Bronchial epithelial cell (primary cell): ENCODE results near the gene EPM2AIP1. TPM values are rescaled to one million over a fixed set of nuclear protein-coding genes. Genes with fewer than 3 reads are reported as not detected.
A peak's percentile ranks its signal among the peaks of the same experiment; 100 is the strongest.

Source experiments
- DNase-seq: peaks from one replicate; pipeline ENCODE4 v3.0.0-alpha.2; 2010; ENCODE audit warnings: low read depth
- FAIRE-seq: peaks from 2 replicates; lab custom pipeline; 2011; peaks lifted over from hg19 to GRCh38; lab: Jason Lieb, UNC
- H3K27me3 ChIP-seq: 2 replicates; pipeline ENCODE4 v1.5.1; 2011; ENCODE audit warnings: low read length; ENCODE audit not compliant: control insufficient read depth, insufficient read depth
- H3K36me3 ChIP-seq: 2 replicates; pipeline ENCODE4 v1.5.1; 2011; ENCODE audit warnings: low read length; ENCODE audit not compliant: control insufficient read depth, insufficient read depth
- H3K4me3 ChIP-seq: 2 replicates; pipeline ENCODE4 v1.5.1; 2011; ENCODE audit warnings: mild to moderate bottlenecking, low read depth, low read length, control low read depth
- total RNA-seq: library from RNA; depleted of rRNA; stranded (reverse); fragments of >200 nt; gene quantifications from 2 replicates; pipeline ENCODE4 v1.2.1, GENCODE V29; 2014
- TF ChIP-seq, protein P1 (sequence below): IDR thresholded peaks from 2 replicates; pipeline ENCODE4 v1.5.1; 2011; ENCODE audit warnings: mild to moderate bottlenecking, moderate library complexity, low read length, control low read depth, inconsistent platforms; ENCODE audit not compliant: insufficient read depth, severe bottlenecking

The EPM2AIP1 gene
- total RNA-seq, 1 donor from 2014 or later: 6.1 TPM

GRCh38 chr3:36981006-36981405 lies 11.9 kb downstream of the EPM2AIP1 start:
- FAIRE-seq: no peak
- TF ChIP-seq, protein P1, sequence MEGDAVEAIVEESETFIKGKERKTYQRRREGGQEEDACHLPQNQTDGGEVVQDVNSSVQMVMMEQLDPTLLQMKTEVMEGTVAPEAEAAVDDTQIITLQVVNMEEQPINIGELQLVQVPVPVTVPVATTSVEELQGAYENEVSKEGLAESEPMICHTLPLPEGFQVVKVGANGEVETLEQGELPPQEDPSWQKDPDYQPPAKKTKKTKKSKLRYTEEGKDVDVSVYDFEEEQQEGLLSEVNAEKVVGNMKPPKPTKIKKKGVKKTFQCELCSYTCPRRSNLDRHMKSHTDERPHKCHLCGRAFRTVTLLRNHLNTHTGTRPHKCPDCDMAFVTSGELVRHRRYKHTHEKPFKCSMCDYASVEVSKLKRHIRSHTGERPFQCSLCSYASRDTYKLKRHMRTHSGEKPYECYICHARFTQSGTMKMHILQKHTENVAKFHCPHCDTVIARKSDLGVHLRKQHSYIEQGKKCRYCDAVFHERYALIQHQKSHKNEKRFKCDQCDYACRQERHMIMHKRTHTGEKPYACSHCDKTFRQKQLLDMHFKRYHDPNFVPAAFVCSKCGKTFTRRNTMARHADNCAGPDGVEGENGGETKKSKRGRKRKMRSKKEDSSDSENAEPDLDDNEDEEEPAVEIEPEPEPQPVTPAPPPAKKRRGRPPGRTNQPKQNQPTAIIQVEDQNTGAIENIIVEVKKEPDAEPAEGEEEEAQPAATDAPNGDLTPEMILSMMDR: no peak
- H3K27me3 ChIP-seq: no peaks in the 10 kb centered on the region
- no peak for DNase-seq
- peaks cover 7% of the 10 kb centered on the region for H3K36me3 ChIP-seq
- H3K4me3 ChIP-seq: no peak overlapping the region

- DNase-seq (no peak), FAIRE-seq (no peak)
- H3K27me3 ChIP-seq: no peaks in the 10 kb centered on the region
- no peaks in the 10 kb centered on the region for H3K36me3 ChIP-seq
- no peak overlapping the region for H3K4me3 ChIP-seq
- TF ChIP-seq, protein P1: no peak
These were observed 19.8 kb downstream of the EPM2AIP1 start for GRCh38 chr3:36973139-36973538.

GRCh38 chr3:36972163-36972562 lies 20.8 kb downstream of the EPM2AIP1 start:
- TF ChIP-seq, protein P1: no peak
- H3K36me3 ChIP-seq: no peaks in the 10 kb centered on the region
- DNase-seq (no peak), FAIRE-seq (no peak)
- no peaks in the 10 kb centered on the region for H3K27me3 ChIP-seq
- no peak overlapping the region for H3K4me3 ChIP-seq

- FAIRE-seq (peak; percentile 79), DNase-seq (peak; percentile 95)
These were observed 23.1 kb downstream of the EPM2AIP1 start for GRCh38 chr3:36969540-36970432.

GRCh38 chr3:36969085-36969484 lies 23.8 kb downstream of the EPM2AIP1 start:
- TF ChIP-seq, protein P1: no peak
- DNase-seq: no peak
- no peak for FAIRE-seq

More at GRCh38 chr3:36969540-36970432, 23.1 kb downstream of the EPM2AIP1 start:
- TF ChIP-seq, protein P1: no peak
- H3K27me3 ChIP-seq: no peaks in the 10 kb centered on the region
- H3K36me3 ChIP-seq: no peaks in the 10 kb centered on the region
- H3K4me3 ChIP-seq: no peak overlapping the region

More at GRCh38 chr3:36969085-36969484, 23.8 kb downstream of the EPM2AIP1 start:
- H3K4me3 ChIP-seq: no peak overlapping the region
- H3K36me3 ChIP-seq: no peaks in the 10 kb centered on the region
- no peaks in the 10 kb centered on the region for H3K27me3 ChIP-seq
